ENCODE results near the gene FTSJ3. TPM values are rescaled to one million over a fixed set of nuclear protein-coding genes. Genes with fewer than 3 reads are reported as not detected.
"Not testable (repeated sequence)": the region's sequence is repeated elsewhere in the genome, so short reads cannot be mapped to it uniquely, and the experiment has no call there.

FTSJ3 gene
- total RNA-seq, 1 experiment from 2014 or later, result 82.4 TPM

DNA sequence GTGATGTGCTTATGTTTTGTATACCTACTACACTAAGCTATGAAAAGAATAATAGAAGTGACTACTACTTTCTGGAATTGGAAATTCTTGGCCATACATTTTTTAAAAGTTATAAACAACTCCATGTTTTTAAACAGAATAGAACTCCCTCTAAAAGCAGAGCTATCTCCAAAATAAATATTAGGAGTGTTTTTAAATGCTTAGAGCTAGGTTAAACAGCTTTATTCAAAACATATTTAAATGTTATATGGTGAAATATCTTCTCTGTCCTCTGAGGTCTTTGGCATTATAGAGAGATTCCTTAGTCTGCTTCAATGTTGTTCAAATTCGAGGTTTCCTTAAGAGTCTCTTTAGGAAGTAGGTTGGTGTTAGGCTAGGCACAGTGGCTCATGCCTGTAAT, 23.1 kb downstream of the FTSJ3 start:
- ChIA-PET CTCF (no interaction called here), POLR2A (ENCODE audit: unreplicated experiment) (no interaction called here)
- Histone ChIP-seq H3K4me3 (ENCODE audit: low read length) (no peak overlapping the region), H3F3A (ENCODE audit: low read length, unreplicated experiment) (no peaks in the 10 kb centered on the region), H3K27ac (ENCODE audit: low read length) (no peak overlapping the region), H2AFZ (ENCODE audit: low read length) (no peak overlapping the region), H3K9me2 (replicated peaks; ENCODE audit: low read length) (no peaks in the 10 kb centered on the region), H3K36me3 (ENCODE audit: low read depth, low read length) (peaks cover 78% of the 10 kb centered on the region), H3K9me3 (ENCODE audit: low read length) (no peaks in the 10 kb centered on the region), H3K4me1 (ENCODE audit: insufficient read depth, low read length) (no peaks in the 10 kb centered on the region), H3K79me2 (ENCODE audit: low read length) (peaks cover 4% of the 10 kb centered on the region; the same call in 1 of the 2 replicates), H3K9ac (ENCODE audit: low read length) (no peak overlapping the region), H3K27me3 (ENCODE audit: low read length) (no peaks in the 10 kb centered on the region), H4K20me1 (ENCODE audit: low read length) (no peaks in the 10 kb centered on the region), H3K4me2 (ENCODE audit: low read length) (no peak overlapping the region)
- no TSS peak for BruUV-seq (replicated peaks)
- intact Hi-C loops (cut with micrococcal nuclease), result no loop called here
- ATAC-seq (no peak), DNase-seq (no peak)
- TF ChIP-seq EZH2phosphoT487 (IDR thresholded peaks at IDR 0.05; ENCODE audit: borderline replicate concordance, low read length) (no peak), EZH2 (IDR thresholded peaks at IDR 0.05; ENCODE audit: low read length, unreplicated experiment) (no peak)
- TF ChIP-seq, protein P1, sequence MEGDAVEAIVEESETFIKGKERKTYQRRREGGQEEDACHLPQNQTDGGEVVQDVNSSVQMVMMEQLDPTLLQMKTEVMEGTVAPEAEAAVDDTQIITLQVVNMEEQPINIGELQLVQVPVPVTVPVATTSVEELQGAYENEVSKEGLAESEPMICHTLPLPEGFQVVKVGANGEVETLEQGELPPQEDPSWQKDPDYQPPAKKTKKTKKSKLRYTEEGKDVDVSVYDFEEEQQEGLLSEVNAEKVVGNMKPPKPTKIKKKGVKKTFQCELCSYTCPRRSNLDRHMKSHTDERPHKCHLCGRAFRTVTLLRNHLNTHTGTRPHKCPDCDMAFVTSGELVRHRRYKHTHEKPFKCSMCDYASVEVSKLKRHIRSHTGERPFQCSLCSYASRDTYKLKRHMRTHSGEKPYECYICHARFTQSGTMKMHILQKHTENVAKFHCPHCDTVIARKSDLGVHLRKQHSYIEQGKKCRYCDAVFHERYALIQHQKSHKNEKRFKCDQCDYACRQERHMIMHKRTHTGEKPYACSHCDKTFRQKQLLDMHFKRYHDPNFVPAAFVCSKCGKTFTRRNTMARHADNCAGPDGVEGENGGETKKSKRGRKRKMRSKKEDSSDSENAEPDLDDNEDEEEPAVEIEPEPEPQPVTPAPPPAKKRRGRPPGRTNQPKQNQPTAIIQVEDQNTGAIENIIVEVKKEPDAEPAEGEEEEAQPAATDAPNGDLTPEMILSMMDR (conservative IDR thresholded peaks at IDR 0.05; ENCODE audit: low read depth, low read length), result no peak

DNA sequence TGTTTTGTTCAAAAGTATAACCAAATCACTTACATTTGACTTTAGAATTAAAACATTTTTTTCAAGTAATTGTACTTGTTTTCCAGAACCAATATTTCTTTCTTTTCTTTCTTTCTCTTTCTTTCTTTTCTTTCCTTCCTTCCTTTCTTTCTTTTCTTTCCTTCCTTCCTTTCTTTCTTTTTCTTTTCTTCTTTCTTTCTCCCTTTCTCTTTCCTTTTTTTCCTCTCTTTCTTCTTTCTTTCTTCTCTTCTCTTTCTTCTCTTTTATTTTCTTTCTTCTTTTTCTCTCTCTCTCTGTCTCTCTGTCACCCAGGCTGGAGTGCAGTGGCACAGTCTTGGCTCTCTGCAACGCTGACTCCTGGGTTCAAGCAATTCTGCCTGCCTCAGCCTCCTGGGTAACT, 26.7 kb downstream of the FTSJ3 start:
- DNase-seq (no peak), ATAC-seq (no peak)
- Histone ChIP-seq H3K4me1 (ENCODE audit: insufficient read depth, low read length) (no peaks in the 10 kb centered on the region), H4K20me1 (ENCODE audit: low read length) (peaks cover 2% of the 10 kb centered on the region; the same call in 1 of the 2 replicates), H3K9me2 (replicated peaks; ENCODE audit: low read length) (no peaks in the 10 kb centered on the region), H3K36me3 (ENCODE audit: low read depth, low read length) (peaks cover 80% of the 10 kb centered on the region), H3F3A (ENCODE audit: low read length, unreplicated experiment) (no peaks in the 10 kb centered on the region), H3K4me2 (ENCODE audit: low read length) (no peak overlapping the region), H3K4me3 (ENCODE audit: low read length) (no peak overlapping the region), H3K9ac (ENCODE audit: low read length) (no peak overlapping the region), H3K9me3 (ENCODE audit: low read length) (no peaks in the 10 kb centered on the region), H3K27ac (ENCODE audit: low read length) (no peak overlapping the region), H2AFZ (ENCODE audit: low read length) (no peak overlapping the region), H3K27me3 (ENCODE audit: low read length) (no peaks in the 10 kb centered on the region), H3K79me2 (ENCODE audit: low read length) (peaks cover 6% of the 10 kb centered on the region)
- TF ChIP-seq, protein P1 (conservative IDR thresholded peaks at IDR 0.05; ENCODE audit: low read depth, low read length), result no peak
- TF ChIP-seq EZH2 (IDR thresholded peaks at IDR 0.05; ENCODE audit: low read length, unreplicated experiment) (no peak), EZH2phosphoT487 (IDR thresholded peaks at IDR 0.05; ENCODE audit: borderline replicate concordance, low read length) (no peak)
- intact Hi-C loops (cut with micrococcal nuclease), result no loop called here
- POLR2A ChIA-PET (ENCODE audit: unreplicated experiment), result no interaction called here
- BruUV-seq (replicated peaks), result no TSS peak
- CTCF ChIA-PET, result no interaction called here

DNA sequence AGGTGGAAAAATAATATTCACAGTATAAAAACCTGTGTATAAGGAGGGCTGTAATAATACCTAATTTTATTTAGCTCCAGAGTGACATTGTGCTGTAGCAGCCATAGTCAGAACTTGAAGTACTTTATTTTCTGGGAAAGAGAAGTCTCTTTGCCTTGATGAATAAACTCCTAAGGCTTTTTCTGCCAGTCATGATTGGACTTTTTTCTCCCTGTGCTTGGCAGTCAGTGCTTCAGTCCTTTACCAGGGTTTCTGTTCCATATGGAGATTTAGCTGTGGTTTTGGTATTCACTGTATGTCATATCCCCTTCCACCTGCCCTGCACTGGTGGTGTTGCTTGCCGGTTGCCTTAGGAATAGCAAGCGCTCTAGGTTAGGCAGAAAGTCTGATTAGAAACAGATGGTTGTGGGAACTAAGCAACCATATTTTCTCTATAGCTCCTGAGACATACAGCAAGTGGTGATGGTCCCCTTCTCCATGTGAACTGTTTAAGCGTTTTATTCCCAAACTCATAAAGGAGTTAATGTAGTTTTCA, 28.8 kb downstream of the FTSJ3 start:
- peaks cover 4% of the 10 kb centered on the region; the same call in 1 of the 2 replicates for H4K20me1 ChIP-seq (ENCODE audit: low read length)
- no peak for ATAC-seq
- intact Hi-C loops (cut with micrococcal nuclease), result no loop called here

DNA sequence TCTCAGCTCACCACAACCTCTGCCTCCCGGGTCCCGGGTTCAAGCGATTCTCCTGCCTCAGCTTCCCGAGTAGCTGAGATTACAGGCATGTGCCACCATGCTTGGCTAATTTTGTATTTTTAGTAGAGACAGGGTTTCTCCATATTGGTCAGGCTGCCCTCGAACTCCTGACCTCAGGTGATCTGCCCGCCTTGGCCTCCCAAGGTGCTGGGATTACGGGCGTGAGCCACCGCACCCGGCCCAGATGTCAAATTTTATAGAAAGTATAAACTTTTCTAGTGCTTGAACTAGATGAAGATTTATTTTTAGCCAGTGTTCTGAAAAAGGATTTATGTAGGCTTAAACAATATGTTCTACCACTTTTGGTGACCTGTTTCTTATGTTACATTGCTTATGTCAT, 31.1 kb downstream of the FTSJ3 start:
- H4K20me1 ChIP-seq (ENCODE audit: low read length); H3K27me3 ChIP-seq (ENCODE audit: low read length); H3K9me2 ChIP-seq (replicated peaks; ENCODE audit: low read length); BruUV-seq (replicated peaks); H3K27ac ChIP-seq (ENCODE audit: low read length); CTCF ChIA-PET; H3K4me2 ChIP-seq (ENCODE audit: low read length); ATAC-seq; H3F3A ChIP-seq (ENCODE audit: low read length, unreplicated experiment); H3K4me1 ChIP-seq (ENCODE audit: insufficient read depth, low read length); H3K4me3 ChIP-seq (ENCODE audit: low read length); POLR2A ChIA-PET (ENCODE audit: unreplicated experiment); H3K9me3 ChIP-seq (ENCODE audit: low read length); H2AFZ ChIP-seq (ENCODE audit: low read length); DNase-seq; H3K9ac ChIP-seq (ENCODE audit: low read length); intact Hi-C loops (cut with micrococcal nuclease): not testable (repeated sequence)
- Histone ChIP-seq H3K79me2 (ENCODE audit: low read length) (peaks cover 28% of the 10 kb centered on the region), H3K36me3 (ENCODE audit: low read depth, low read length) (peaks cover 87% of the 10 kb centered on the region)

More for the DNA sequence above, 28.8 kb downstream of the FTSJ3 start:
- H3K4me2 ChIP-seq (ENCODE audit: low read length), result no peak overlapping the region
- peaks cover 81% of the 10 kb centered on the region for H3K36me3 ChIP-seq (ENCODE audit: low read depth, low read length)
- TF ChIP-seq EZH2phosphoT487 (IDR thresholded peaks at IDR 0.05; ENCODE audit: borderline replicate concordance, low read length), result no peak
- TF ChIP-seq, protein P1 (conservative IDR thresholded peaks at IDR 0.05; ENCODE audit: low read depth, low read length), result no peak
- no peak for TF ChIP-seq EZH2 (IDR thresholded peaks at IDR 0.05; ENCODE audit: low read length, unreplicated experiment)
- no peak overlapping the region for H3K9ac ChIP-seq (ENCODE audit: low read length)
- H3K4me3 ChIP-seq (ENCODE audit: low read length), result no peak overlapping the region
- no peaks in the 10 kb centered on the region for H3K9me3 ChIP-seq (ENCODE audit: low read length)
- DNase-seq, result no peak
- no peaks in the 10 kb centered on the region for H3F3A ChIP-seq (ENCODE audit: low read length, unreplicated experiment)
- H3K79me2 ChIP-seq (ENCODE audit: low read length), result peaks cover 18% of the 10 kb centered on the region
- BruUV-seq (replicated peaks), result no TSS peak
- ChIA-PET CTCF (no interaction called here), POLR2A (ENCODE audit: unreplicated experiment) (no interaction called here)
- H3K27me3 ChIP-seq (ENCODE audit: low read length), result no peaks in the 10 kb centered on the region
- no peak overlapping the region for H3K27ac ChIP-seq (ENCODE audit: low read length)
- no peak overlapping the region for H2AFZ ChIP-seq (ENCODE audit: low read length)
- H3K4me1 ChIP-seq (ENCODE audit: insufficient read depth, low read length), result no peaks in the 10 kb centered on the region
- H3K9me2 ChIP-seq (replicated peaks; ENCODE audit: low read length), result no peaks in the 10 kb centered on the region

All from PC-3 (cell line).